GM18951 (cell line): ENCODE data around the gene MAMDC2.
"Not testable (repeated sequence)": the region's sequence is repeated elsewhere in the genome, so short reads cannot be mapped to it uniquely, and the experiment has no call there.

Experiments
- POLR2A ChIP-seq: IDR thresholded peaks from 4 replicates; pipeline ENCODE4 v1.6.1; 2011; ENCODE audit warnings: mild to moderate bottlenecking; ENCODE audit not compliant: insufficient read length, insufficient read depth; ENCODE audit errors: extremely low read depth
- in situ Hi-C: fragments of 300-500 bp; cut with MboI; formaldehyde crosslinking; loops from one replicate; pipeline ENCODE4 v1.12.0; 2022; ENCODE audit warnings: low sequenced_read_pairs, mixed read lengths, inconsistent platforms; ENCODE audit not compliant: unreplicated experiment

MAMDC2 gene

GRCh38 chr9:70197216-70198044 lies 153.8 kb downstream of the MAMDC2 start:
- TF ChIP-seq POLR2A = no peak
- in situ Hi-C loops = no loop called here

GRCh38 chr9:70204743-70205142 lies 161.1 kb downstream of the MAMDC2 start:
- in situ Hi-C loops = not testable (repeated sequence)

- in situ Hi-C loops = no loop called here
- TF ChIP-seq POLR2A = no peak
These were observed 161.8 kb downstream of the MAMDC2 start for GRCh38 chr9:70205366-70206020.

GRCh38 chr9:70217029-70217428 lies 173.4 kb downstream of the MAMDC2 start:
- TF ChIP-seq POLR2A = no peak
- in situ Hi-C loops = no loop called here

- no peak for TF ChIP-seq POLR2A
- in situ Hi-C loops = no loop called here
These were observed 175.1 kb downstream of the MAMDC2 start for GRCh38 chr9:70218767-70219166.

- no peak for TF ChIP-seq POLR2A
- in situ Hi-C loops = no loop called here
These were observed 176.6 kb downstream of the MAMDC2 start for GRCh38 chr9:70220216-70220615.

GRCh38 chr9:70222354-70222753 lies 178.7 kb downstream of the MAMDC2 start:
- no peak for TF ChIP-seq POLR2A
- in situ Hi-C loops = no loop called here

- in situ Hi-C loops = no loop called here
- TF ChIP-seq POLR2A = no peak
These were observed 184.5 kb downstream of the MAMDC2 start for GRCh38 chr9:70228118-70228517.

- no peak for TF ChIP-seq POLR2A
- in situ Hi-C loops = no loop called here
These were observed 185.0 kb downstream of the MAMDC2 start for GRCh38 chr9:70228611-70229010.

GRCh38 chr9:70229026-70229425 lies 185.4 kb downstream of the MAMDC2 start:
- in situ Hi-C loops = no loop called here
- no peak for TF ChIP-seq POLR2A

GRCh38 chr9:70229579-70229978 lies 185.9 kb downstream of the MAMDC2 start:
- TF ChIP-seq POLR2A = no peak
- in situ Hi-C loops = no loop called here

- TF ChIP-seq POLR2A = no peak
- in situ Hi-C loops = no loop called here
These were observed 188.8 kb downstream of the MAMDC2 start for GRCh38 chr9:70232476-70232875.

GRCh38 chr9:70234208-70234607 lies 190.6 kb downstream of the MAMDC2 start:
- in situ Hi-C loops = not testable (repeated sequence)

GRCh38 chr9:70245952-70246351 lies 202.3 kb downstream of the MAMDC2 start:
- in situ Hi-C loops = not testable (repeated sequence)
